GM12891 (cell line): Measurements from ENCODE around the gene DPP4.

Experiments used
- DNase-seq: peaks from one replicate; pipeline ENCODE4 v3.0.0; 2011; ENCODE audit warnings: low spot score; ENCODE audit not compliant: insufficient read length
- FAIRE-seq: peaks from 2 replicates; lab custom pipeline; 2011; peaks lifted over from hg19 to GRCh38; lab: Jason Lieb, UNC
- PAX5 ChIP-seq: IDR thresholded peaks from 2 replicates; pipeline ENCODE4 v1.6.1; 2011; ENCODE audit warnings: low read length, moderate library complexity, mild to moderate bottlenecking; ENCODE audit not compliant: insufficient read depth, severe bottlenecking
- POLR2A ChIP-seq: IDR thresholded peaks from 2 replicates; pipeline ENCODE4 v1.6.1; 2011; ENCODE audit warnings: low read depth, low read length, control low read depth
- POLR2AphosphoS5 ChIP-seq: IDR thresholded peaks from 2 replicates; pipeline ENCODE4 v1.6.1; 2011; ENCODE audit warnings: low read depth, low read length, control low read depth
- POU2F2 ChIP-seq: IDR thresholded peaks from 2 replicates; pipeline ENCODE4 v1.6.1; 2011; ENCODE audit warnings: low read depth, mild to moderate bottlenecking, control low read depth, low read length, moderate library complexity
- SPI1 ChIP-seq: IDR thresholded peaks from 2 replicates; pipeline ENCODE4 v1.6.1; 2011; ENCODE audit warnings: low read depth, low read length, control low read depth
- TAF1 ChIP-seq: IDR thresholded peaks from 2 replicates; pipeline ENCODE4 v1.6.1; 2011; ENCODE audit warnings: low read depth, low read length, control low read depth

Gene DPP4

GRCh38 chr2:161995553-161996016 is 78.4 kb downstream of the DPP4 start:
- TF ChIP-seq POLR2AphosphoS5 = no peak
- no peak for TF ChIP-seq POU2F2
- TF ChIP-seq POLR2A = no peak
- no peak for TF ChIP-seq TAF1
- TF ChIP-seq PAX5 = no peak
- TF ChIP-seq SPI1 = no peak
- FAIRE-seq = peak; percentile 23

GRCh38 chr2:161994761-161995520 is 79.1 kb downstream of the DPP4 start:
- no peak for TF ChIP-seq PAX5
- TF ChIP-seq SPI1 = no peak
- no peak for TF ChIP-seq POLR2A
- no peak for TF ChIP-seq POU2F2
- no peak for TF ChIP-seq TAF1
- TF ChIP-seq POLR2AphosphoS5 = no peak
- FAIRE-seq = no peak
- DNase-seq = no peak

More at GRCh38 chr2:161995553-161996016, 78.4 kb downstream of the DPP4 start:
- DNase-seq = no peak

GRCh38 chr2:161992531-161992930 is 81.5 kb downstream of the DPP4 start:
- FAIRE-seq (no peak), DNase-seq (no peak)
- TF ChIP-seq SPI1 (no peak), TAF1 (no peak), POLR2AphosphoS5 (no peak), POU2F2 (no peak), PAX5 (no peak), POLR2A (no peak)

DNA sequence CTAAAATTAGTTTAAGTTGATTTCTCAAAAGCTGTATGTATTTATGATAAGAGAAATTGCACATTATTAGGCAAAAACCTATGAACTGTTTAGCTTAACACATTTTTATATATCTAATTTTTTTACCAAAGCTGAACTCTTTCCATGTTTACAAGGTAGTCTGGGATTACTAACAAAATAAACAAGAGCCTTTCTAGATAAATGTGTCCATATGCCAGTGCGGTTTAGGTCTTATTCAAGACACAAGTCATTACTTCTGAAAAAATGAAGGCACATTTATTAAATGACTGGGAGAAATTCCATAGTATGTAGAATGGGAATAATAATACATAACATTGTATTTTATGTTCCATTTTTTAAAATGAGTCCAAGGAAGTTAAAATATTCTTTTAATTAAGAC is 82.0 kb downstream of the DPP4 start:
- DNase-seq (no peak), FAIRE-seq (no peak)
- TF ChIP-seq POU2F2 (no peak), SPI1 (no peak), POLR2A (no peak), TAF1 (no peak), POLR2AphosphoS5 (no peak), PAX5 (no peak)

- no peak for DNase-seq
- FAIRE-seq = no peak
- TF ChIP-seq POLR2AphosphoS5 = no peak
- no peak for TF ChIP-seq POLR2A
- no peak for TF ChIP-seq PAX5
- TF ChIP-seq POU2F2 = no peak
- TF ChIP-seq SPI1 = no peak
- TF ChIP-seq TAF1 = no peak
Observed at GRCh38 chr2:161990741-161991140, 83.3 kb downstream of the DPP4 start.

- TF ChIP-seq SPI1 (no peak), POLR2A (no peak), PAX5 (no peak), POU2F2 (no peak), TAF1 (no peak), POLR2AphosphoS5 (no peak)
- no peak for FAIRE-seq
Observed at GRCh38 chr2:161990036-161990435, 84.0 kb downstream of the DPP4 start.

GRCh38 chr2:161988589-161988988 is 85.4 kb downstream of the DPP4 start:
- DNase-seq = no peak
- no peak for FAIRE-seq

More at GRCh38 chr2:161990036-161990435, 84.0 kb downstream of the DPP4 start:
- no peak for DNase-seq

DNA sequence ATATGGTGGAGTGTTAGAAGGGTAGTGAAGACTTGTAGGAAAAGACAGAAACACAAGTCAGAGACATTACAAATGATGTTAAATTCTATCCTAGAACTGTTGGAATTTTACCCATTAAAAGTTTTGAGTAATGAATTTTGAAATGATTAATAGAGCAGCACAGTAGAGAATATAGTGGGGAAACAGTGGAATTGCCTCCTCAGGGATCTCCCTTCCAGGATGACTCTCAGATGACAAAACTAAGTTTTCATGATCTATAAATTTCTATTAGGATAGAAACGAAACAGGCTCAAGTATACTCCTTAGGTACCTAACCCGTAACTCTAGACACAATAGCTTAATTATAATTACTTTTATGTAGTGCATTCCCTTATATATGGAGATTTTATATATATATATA is 86.7 kb downstream of the DPP4 start:
- no peak for FAIRE-seq
- no peak for DNase-seq
- TF ChIP-seq TAF1 = no peak

More at GRCh38 chr2:161988589-161988988, 85.4 kb downstream of the DPP4 start:
- TF ChIP-seq TAF1 (no peak), POLR2AphosphoS5 (no peak), POLR2A (no peak), SPI1 (no peak), PAX5 (no peak), POU2F2 (no peak)

DNA sequence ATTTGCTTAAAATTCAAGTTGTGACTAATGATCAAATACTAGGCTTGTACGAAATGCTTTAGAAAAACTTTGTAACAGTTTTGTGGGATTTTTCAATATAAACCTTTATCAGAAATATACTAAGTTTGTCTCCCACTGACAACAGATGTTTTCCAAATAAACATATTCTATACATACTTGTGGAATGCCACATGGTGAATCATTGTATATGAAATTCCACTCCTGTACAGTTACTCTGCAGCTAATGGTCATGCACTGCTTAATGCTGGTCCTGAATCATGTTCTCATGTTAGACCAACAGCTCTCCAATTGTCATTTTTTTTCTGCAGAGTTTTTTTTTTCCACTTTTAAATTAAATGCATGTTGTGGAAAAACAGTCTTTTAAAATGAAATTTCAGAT is 90.1 kb downstream of the DPP4 start:
- FAIRE-seq (no peak), DNase-seq (no peak)
- TF ChIP-seq PAX5 (no peak), POU2F2 (no peak), POLR2AphosphoS5 (no peak), SPI1 (no peak), TAF1 (no peak), POLR2A (no peak)

DNA sequence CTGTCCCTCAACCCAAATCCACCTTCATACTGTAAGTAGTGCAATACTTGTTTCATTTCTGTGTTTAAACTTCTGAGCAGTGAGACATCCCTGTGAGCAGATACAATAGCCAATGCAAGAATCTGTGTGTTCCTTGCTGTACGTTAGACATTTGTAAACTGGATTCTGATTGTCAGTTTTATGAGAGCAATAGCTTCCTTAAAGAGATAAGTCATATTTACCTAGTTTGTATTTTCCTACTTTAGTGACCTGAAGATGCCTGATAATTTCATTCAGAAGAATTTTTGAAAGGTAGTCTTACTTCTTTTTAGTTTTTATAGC is 90.7 kb downstream of the DPP4 start:
- no peak for FAIRE-seq

More for the DNA sequence above, 90.7 kb downstream of the DPP4 start:
- TF ChIP-seq PAX5 (no peak), SPI1 (no peak), TAF1 (no peak), POU2F2 (no peak), POLR2AphosphoS5 (no peak), POLR2A (no peak)
- no peak for DNase-seq
